Caki2 (cell line): ENCODE measurements around the gene ZDHHC5. TPM values are rescaled to one million over a fixed set of nuclear protein-coding genes. Genes with fewer than 3 reads are reported as not detected.

Experiments
- DNase-seq: peaks from one replicate; pipeline ENCODE4 v3.0.0-alpha.2; 2015; ENCODE audit warnings: low read depth
- in situ Hi-C: cut with HindIII; loops from 2 replicates; pipeline ENCODE4 v1.10.0; 2016; ENCODE audit warnings: low sequenced_read_pairs, low pct_unique_long_range_greater_than_20kb, mixed read lengths
- total RNA-seq: library from RNA; depleted of rRNA; stranded (reverse); fragments of >200 nt; shearing (Covaris generic); gene quantifications from 2 replicates; pipeline ENCODE4 v1.2.3, GENCODE V29; 2014; ENCODE audit warnings: low replicate concordance; rRNA removed

Gene ZDHHC5, protein sequence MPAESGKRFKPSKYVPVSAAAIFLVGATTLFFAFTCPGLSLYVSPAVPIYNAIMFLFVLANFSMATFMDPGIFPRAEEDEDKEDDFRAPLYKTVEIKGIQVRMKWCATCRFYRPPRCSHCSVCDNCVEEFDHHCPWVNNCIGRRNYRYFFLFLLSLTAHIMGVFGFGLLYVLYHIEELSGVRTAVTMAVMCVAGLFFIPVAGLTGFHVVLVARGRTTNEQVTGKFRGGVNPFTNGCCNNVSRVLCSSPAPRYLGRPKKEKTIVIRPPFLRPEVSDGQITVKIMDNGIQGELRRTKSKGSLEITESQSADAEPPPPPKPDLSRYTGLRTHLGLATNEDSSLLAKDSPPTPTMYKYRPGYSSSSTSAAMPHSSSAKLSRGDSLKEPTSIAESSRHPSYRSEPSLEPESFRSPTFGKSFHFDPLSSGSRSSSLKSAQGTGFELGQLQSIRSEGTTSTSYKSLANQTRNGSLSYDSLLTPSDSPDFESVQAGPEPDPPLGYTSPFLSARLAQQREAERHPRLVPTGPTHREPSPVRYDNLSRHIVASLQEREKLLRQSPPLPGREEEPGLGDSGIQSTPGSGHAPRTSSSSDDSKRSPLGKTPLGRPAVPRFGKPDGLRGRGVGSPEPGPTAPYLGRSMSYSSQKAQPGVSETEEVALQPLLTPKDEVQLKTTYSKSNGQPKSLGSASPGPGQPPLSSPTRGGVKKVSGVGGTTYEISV
- total RNA-seq = 36.9 and 50.6 TPM in 2 replicates

GRCh38 chr11:57667736-57668433, at the start of gene ZDHHC5:
Gene ZDHHC5 (plus strand): TSS chr11:57668114. CDS start chr11:57673091, 4,977 bp downstream.
- DNase-seq = peak; percentile 98
- in situ Hi-C loops = no loop called here

GRCh38 chr11:57618438-57618837, 49.5 kb upstream of the ZDHHC5 start:
- in situ Hi-C loops = no loop called here
- DNase-seq = no peak

DNA sequence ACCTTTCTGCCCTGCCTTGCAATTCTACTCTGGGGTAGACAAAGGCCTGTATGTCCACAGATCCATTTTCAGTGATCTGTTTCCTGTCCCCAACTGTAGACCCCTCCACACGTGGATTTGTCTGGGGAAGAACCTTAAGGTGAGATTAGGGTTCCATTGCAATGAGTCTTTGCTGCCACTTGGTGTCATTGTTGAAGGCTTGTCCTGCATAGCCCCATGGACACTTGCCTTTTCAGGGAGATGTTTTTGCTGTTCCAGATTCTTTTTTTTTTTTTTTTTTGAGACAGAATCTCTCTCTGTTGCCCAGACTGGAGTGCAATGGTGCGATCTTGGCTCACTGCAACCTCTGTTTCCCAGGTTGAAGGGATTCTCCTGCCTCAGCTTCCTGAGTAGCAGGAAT, 48.6 kb upstream of the ZDHHC5 start:
- in situ Hi-C loops = no loop called here
- no peak for DNase-seq

- in situ Hi-C loops = no loop called here
- DNase-seq = no peak
Measured at GRCh38 chr11:57620467-57620866, 47.4 kb upstream of the ZDHHC5 start.

- DNase-seq = no peak
- in situ Hi-C loops = no loop called here
Measured at GRCh38 chr11:57622263-57622662, 45.7 kb upstream of the ZDHHC5 start.

DNA sequence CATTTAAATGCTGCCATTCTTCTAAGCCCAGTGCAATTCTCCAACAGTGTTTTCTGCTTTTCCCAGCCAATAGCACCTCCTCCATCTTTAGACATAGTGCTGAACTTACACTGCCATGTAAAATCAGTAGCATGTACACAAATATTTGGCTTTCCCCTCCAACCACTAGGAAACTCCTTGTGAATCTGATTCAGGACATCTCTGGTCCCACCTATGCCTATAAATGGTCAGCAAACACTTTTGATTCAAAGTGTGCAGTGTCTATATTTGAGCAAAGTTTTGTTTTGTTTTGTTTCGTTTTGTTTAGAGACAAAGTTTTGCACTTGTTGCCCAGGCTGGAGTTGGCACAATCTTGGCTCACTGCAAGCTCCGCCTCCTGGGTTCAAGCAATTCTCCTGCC, 43.0 kb upstream of the ZDHHC5 start:
- no peak for DNase-seq
- in situ Hi-C loops = no loop called here

DNA sequence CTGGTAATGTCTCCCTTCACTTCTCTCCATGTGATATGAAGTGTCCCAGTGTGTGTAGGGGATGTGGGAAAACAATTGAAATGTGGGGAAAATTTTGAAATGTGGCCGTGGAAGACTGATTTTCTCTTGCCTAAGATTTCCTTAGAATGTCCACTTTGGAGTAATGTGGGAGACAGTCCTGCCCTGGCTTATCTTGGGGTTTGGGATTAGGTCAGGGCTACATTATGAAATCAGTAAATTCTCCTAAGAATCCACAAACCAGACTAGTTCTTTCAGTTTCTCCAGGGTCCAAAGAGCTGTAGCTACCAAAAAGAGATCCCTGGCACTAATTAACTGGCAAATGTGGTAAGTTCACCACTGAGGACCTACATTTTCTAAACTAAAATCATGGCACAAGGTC, 41.0 kb upstream of the ZDHHC5 start:
- in situ Hi-C loops = no loop called here
- no peak for DNase-seq

- DNase-seq = no peak
- in situ Hi-C loops = no loop called here
Measured at GRCh38 chr11:57630171-57630570, 37.7 kb upstream of the ZDHHC5 start.

DNA sequence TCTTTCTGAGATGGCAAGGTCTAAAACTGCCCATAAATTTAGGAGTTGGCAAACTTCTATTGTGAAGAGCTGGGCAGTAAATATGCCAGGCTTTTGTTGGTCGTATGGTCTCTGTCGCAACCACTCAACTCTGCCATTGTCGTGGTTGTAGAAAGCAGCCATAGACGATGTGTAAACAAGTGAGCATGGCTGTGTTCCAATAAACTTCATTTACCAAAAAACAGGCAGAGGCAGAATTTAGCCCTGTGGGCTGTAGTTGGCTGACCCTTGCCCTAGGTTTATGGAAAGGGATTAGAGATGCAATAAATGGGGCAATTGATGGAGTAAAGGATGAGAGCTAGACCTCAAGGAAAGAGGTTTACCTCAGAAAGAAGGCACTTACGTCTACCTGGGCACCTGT, 35.8 kb upstream of the ZDHHC5 start:
- no peak for DNase-seq
- in situ Hi-C loops = no loop called here

- in situ Hi-C loops = no loop called here
- no peak for DNase-seq
Measured at GRCh38 chr11:57633394-57634070, 34.4 kb upstream of the ZDHHC5 start.

GRCh38 chr11:57634311-57634710, 33.6 kb upstream of the ZDHHC5 start:
- in situ Hi-C loops = no loop called here

GRCh38 chr11:57635246-57635645, 32.7 kb upstream of the ZDHHC5 start:
- in situ Hi-C loops = no loop called here
- DNase-seq = no peak

More at GRCh38 chr11:57634311-57634710, 33.6 kb upstream of the ZDHHC5 start:
- no peak for DNase-seq

- no peak for DNase-seq
- in situ Hi-C loops = no loop called here
Measured at GRCh38 chr11:57637626-57638004, 30.3 kb upstream of the ZDHHC5 start.

GRCh38 chr11:57638005-57638781, 29.7 kb upstream of the ZDHHC5 start:
- in situ Hi-C loops = no loop called here
- peak; percentile 52 for DNase-seq

DNA sequence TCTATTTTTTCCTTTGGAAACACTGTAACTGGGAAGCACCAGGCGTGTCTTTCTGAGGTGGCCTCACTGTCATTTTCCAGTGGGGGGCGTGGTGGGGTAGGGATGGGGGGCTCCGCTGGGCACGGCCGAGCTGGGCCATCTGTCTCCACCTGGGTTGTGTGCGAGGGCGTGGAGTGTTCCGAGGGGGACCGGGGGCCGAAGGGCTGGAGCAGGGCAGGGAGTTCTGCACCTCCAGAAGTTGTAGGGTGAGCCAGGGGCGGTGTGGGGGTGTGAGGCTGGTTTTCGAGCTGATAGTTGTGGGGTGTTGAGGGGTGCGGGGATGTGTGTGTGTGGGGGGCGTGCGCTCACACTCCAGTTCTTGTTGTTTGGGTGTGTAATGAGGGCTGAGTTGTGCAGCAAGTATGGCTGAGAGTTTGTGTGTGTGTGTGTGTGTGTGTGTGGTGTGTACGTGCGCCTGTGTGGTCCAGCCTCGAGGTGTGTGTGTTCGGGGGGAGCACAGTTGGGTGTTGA, 29.0 kb upstream of the ZDHHC5 start:
- in situ Hi-C loops = no loop called here
- no peak for DNase-seq

DNA sequence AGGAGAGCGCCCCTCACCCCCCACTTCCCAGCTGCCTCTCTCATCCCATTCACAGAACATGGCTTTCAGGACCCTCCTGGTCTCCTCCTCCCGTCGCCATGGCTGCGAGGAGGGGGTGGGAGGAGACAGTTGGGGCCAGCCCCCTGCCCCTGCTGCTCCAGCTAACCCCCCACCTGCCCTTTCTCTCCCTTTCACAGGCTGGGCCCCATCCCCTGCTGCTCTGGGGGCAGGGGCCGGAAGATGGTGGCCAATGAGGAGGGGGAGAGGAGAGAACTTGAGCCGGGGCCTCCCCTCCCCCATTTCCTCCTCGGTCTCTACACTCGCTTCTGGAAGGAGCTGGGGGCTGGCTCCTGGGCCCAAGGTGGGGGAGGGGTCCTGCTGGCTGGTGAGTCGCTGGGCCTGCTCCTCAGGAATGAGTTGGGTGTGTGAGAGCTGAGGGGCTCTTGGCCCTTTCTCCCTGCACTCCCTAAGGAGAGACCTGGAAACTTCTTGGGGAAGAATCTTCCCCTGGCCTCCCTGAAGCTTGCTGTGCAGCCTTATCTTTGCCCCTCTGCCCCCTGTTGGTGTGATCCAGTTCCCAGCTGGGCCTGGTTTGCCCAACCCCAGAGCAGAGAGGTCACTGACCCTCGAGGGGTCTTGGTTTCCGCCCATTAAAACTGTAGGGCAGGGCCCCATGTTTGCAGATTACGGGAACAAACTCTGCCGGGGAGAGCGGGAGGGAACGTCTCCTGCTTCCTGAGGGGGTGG, 28.4 kb upstream of the ZDHHC5 start:
- DNase-seq = no peak
- in situ Hi-C loops = no loop called here
